ENCODE measurements around the gene NPDC1.

Gene NPDC1

GRCh38 chr9:136990242-136990911, 55.6 kb downstream of the NPDC1 start:
- DNase-seq: no peak
- in situ Hi-C loops (cut with HindIII; ENCODE audit: low pct_ligation_motif_present, low pct_unique_long_range_greater_than_20kb, low sequenced_read_pairs): no loop called here

Data from ACHN (cell line).